ENCODE measurements around the gene RGS12. TPM values are rescaled to one million over a fixed set of nuclear protein-coding genes. Genes with fewer than 3 reads are reported as not detected.

The RGS12 gene
- total RNA-seq, 1 experiment from 2014 or later, result 36.0 TPM

GRCh38 chr4:3301450-3302172, 8.8 kb downstream of the RGS12 start:
- CTCF ChIA-PET, result no interaction called here
- H3K4me1 Mint-ChIP-seq (ENCODE audit: insufficient read depth, unreplicated experiment), result peaks cover 5% of the 10 kb centered on the region
- no peaks in the 10 kb centered on the region for H3K27me3 Mint-ChIP-seq (ENCODE audit: insufficient read depth, unreplicated experiment)
- intact Hi-C loops (cut with micrococcal nuclease), result no loop called here
- TF ChIP-seq CTCF (IDR thresholded peaks at IDR 0.05; ENCODE audit: unreplicated experiment), result no peak
- DNase-seq (ENCODE audit: unreplicated experiment), result no peak
- no peak overlapping the region for H3K4me3 Mint-ChIP-seq (ENCODE audit: unreplicated experiment)
- POLR2A ChIA-PET, result no interaction called here
- H3K36me3 Mint-ChIP-seq (ENCODE audit: insufficient read depth, unreplicated experiment), result peaks cover 7% of the 10 kb centered on the region
- H3K27ac Mint-ChIP-seq (ENCODE audit: low read depth, unreplicated experiment), result no peak overlapping the region
- H3K9me3 Mint-ChIP-seq (ENCODE audit: unreplicated experiment), result no peaks in the 10 kb centered on the region
- no TSS peak for BruUV-seq (replicated peaks)

GRCh38 chr4:3302173-3302785, 9.5 kb downstream of the RGS12 start:
- POLR2A ChIA-PET, result no interaction called here
- no peak for TF ChIP-seq CTCF (IDR thresholded peaks at IDR 0.05; ENCODE audit: unreplicated experiment)
- DNase-seq (ENCODE audit: unreplicated experiment), result no peak
- Mint-ChIP-seq H3K27ac (ENCODE audit: low read depth, unreplicated experiment) (no peak overlapping the region), H3K9me3 (ENCODE audit: unreplicated experiment) (no peaks in the 10 kb centered on the region), H3K36me3 (ENCODE audit: insufficient read depth, unreplicated experiment) (peaks cover 7% of the 10 kb centered on the region), H3K4me3 (ENCODE audit: unreplicated experiment) (no peak overlapping the region), H3K4me1 (ENCODE audit: insufficient read depth, unreplicated experiment) (peaks cover 5% of the 10 kb centered on the region), H3K27me3 (ENCODE audit: insufficient read depth, unreplicated experiment) (no peaks in the 10 kb centered on the region)
- no TSS peak for BruUV-seq (replicated peaks)
- CTCF ChIA-PET, result no interaction called here
- intact Hi-C loops (cut with micrococcal nuclease), result no loop called here

GRCh38 chr4:3302786-3303564, 10.2 kb downstream of the RGS12 start:
- ChIA-PET CTCF (no interaction called here), POLR2A (interaction anchor here (1.0 kb wide), 1 partner anchor 18 kb away, joined by 4 read pairs; no protein-coding TSS in a partner anchor)
- no peaks in the 10 kb centered on the region for H3K27me3 Mint-ChIP-seq (ENCODE audit: insufficient read depth, unreplicated experiment)
- H3K27ac Mint-ChIP-seq (ENCODE audit: low read depth, unreplicated experiment), result no peak overlapping the region
- intact Hi-C loops (cut with micrococcal nuclease), result no loop called here
- peaks cover 7% of the 10 kb centered on the region for H3K36me3 Mint-ChIP-seq (ENCODE audit: insufficient read depth, unreplicated experiment)
- H3K9me3 Mint-ChIP-seq (ENCODE audit: unreplicated experiment), result no peaks in the 10 kb centered on the region
- H3K4me3 Mint-ChIP-seq (ENCODE audit: unreplicated experiment), result no peak overlapping the region
- DNase-seq (ENCODE audit: unreplicated experiment), result no peak
- TF ChIP-seq CTCF (IDR thresholded peaks at IDR 0.05; ENCODE audit: unreplicated experiment), result no peak
- H3K4me1 Mint-ChIP-seq (ENCODE audit: insufficient read depth, unreplicated experiment), result peaks cover 5% of the 10 kb centered on the region
- BruUV-seq (replicated peaks), result no TSS peak

GRCh38 chr4:3303565-3303824, 10.7 kb downstream of the RGS12 start:
- Mint-ChIP-seq H3K4me1 (ENCODE audit: insufficient read depth, unreplicated experiment) (peaks cover 5% of the 10 kb centered on the region), H3K27ac (ENCODE audit: low read depth, unreplicated experiment) (no peak overlapping the region), H3K27me3 (ENCODE audit: insufficient read depth, unreplicated experiment) (no peaks in the 10 kb centered on the region), H3K9me3 (ENCODE audit: unreplicated experiment) (no peaks in the 10 kb centered on the region), H3K4me3 (ENCODE audit: unreplicated experiment) (no peak overlapping the region), H3K36me3 (ENCODE audit: insufficient read depth, unreplicated experiment) (peaks cover 7% of the 10 kb centered on the region)
- ChIA-PET CTCF (no interaction called here), POLR2A (interaction anchor here (0.9 to 1.0 kb wide), 2 partner anchors 11 to 18 kb away, joined by 3 to 4 read pairs; partner anchors contain the start of gene RGS12)
- DNase-seq (ENCODE audit: unreplicated experiment), result no peak
- BruUV-seq (replicated peaks), result no TSS peak
- intact Hi-C loops (cut with micrococcal nuclease), result no loop called here
- TF ChIP-seq CTCF (IDR thresholded peaks at IDR 0.05; ENCODE audit: unreplicated experiment), result no peak

All from MCF 10A (cell line).